Caco-2 (cell line): Measurements from ENCODE around the gene STEAP1. TPM values are rescaled to one million over a fixed set of nuclear protein-coding genes. Genes with fewer than 3 reads are reported as not detected.
A peak's percentile ranks its signal among the peaks of the same experiment; 100 is the strongest.
"Not testable (repeated sequence)": the region's sequence is repeated elsewhere in the genome, so short reads cannot be mapped to it uniquely, and the experiment has no call there.

Source experiments
- BruUV-seq: library from RNA; stranded (reverse); fragments of 400-500 nt; replicated peaks from 2 replicates; lab custom pipeline; 2021; lab: Mats Ljungman, UMichigan
- CTCF ChIA-PET: fragments of 300-600 bp; sonication (Branson Sonifier 250); formaldehyde crosslinking; loops from one replicate; lab custom pipeline; 2022; ENCODE audit warnings: antibody characterized with exemption; lab: Charles Lee
- POLR2A ChIA-PET: fragments of 300-600 bp; sonication (Branson Sonifier 250); formaldehyde crosslinking; loops from one replicate; lab custom pipeline; 2022; ENCODE audit warnings: antibody characterized with exemption; lab: Charles Lee
- DNase-seq, 2 experiments: peaks; one replicate each; pipeline versions ENCODE4 v3.0.0 to v3.0.0-alpha.2; 2020 to 2022
- H3K27me3 ChIP-seq: replicated peaks from 2 replicates; pipeline ENCODE4 v1.6.0; 2011; ENCODE audit warnings: low read length; ENCODE audit not compliant: control insufficient read depth, insufficient read depth
- H3K36me3 ChIP-seq: 2 replicates; pipeline ENCODE4 v1.5.1; 2011; ENCODE audit warnings: low read length; ENCODE audit not compliant: control insufficient read depth, insufficient read depth
- H3K4me1 ChIP-seq: fragments of 250-450 bp; sonication (Bioruptor Pico); 2 replicates; pipeline ENCODE4 v1.5.1; 2020; ENCODE audit warnings: mild to moderate bottlenecking
- H3K4me3 ChIP-seq: 2 replicates; pipeline ENCODE4 v1.5.1; 2011; ENCODE audit warnings: low read depth, mild to moderate bottlenecking, control low read depth, low read length
- H3K9me3 ChIP-seq: fragments of 250-450 bp; sonication (Bioruptor Pico); 2 replicates; pipeline ENCODE4 v1.5.1; 2020; ENCODE audit warnings: mild to moderate bottlenecking, moderate library complexity
- H3K27ac Mint-ChIP-seq: one replicate; pipeline ENCODE4 v1.8.0; 2022; ENCODE audit warnings: mixed read lengths; ENCODE audit not compliant: unreplicated experiment
- H3K27me3 Mint-ChIP-seq: one replicate; pipeline ENCODE4 v1.8.0; 2022; ENCODE audit warnings: mixed read lengths; ENCODE audit not compliant: insufficient read depth, unreplicated experiment
- H3K36me3 Mint-ChIP-seq: one replicate; pipeline ENCODE4 v1.8.0; 2022; ENCODE audit warnings: mild to moderate bottlenecking, mixed read lengths; ENCODE audit not compliant: insufficient read depth, unreplicated experiment
- H3K4me1 Mint-ChIP-seq: one replicate; pipeline ENCODE4 v1.8.0; 2022; ENCODE audit warnings: low read depth, mixed read lengths; ENCODE audit not compliant: unreplicated experiment
- H3K4me3 Mint-ChIP-seq: one replicate; pipeline ENCODE4 v1.8.0; 2022; ENCODE audit warnings: mild to moderate bottlenecking, moderate library complexity, mixed read lengths; ENCODE audit not compliant: unreplicated experiment
- H3K9me3 Mint-ChIP-seq: one replicate; pipeline ENCODE4 v1.8.0; 2022; ENCODE audit warnings: mixed read lengths; ENCODE audit not compliant: unreplicated experiment
- intact Hi-C: fragments of 100-400 bp; cut with micrococcal nuclease; formaldehyde crosslinking; loops from one replicate; pipeline ENCODE4 v1.10.0; 2022; ENCODE audit not compliant: unreplicated experiment
- total RNA-seq: library from RNA; stranded (reverse); gene quantifications from 2 replicates; pipeline ENCODE4 v1.2.3, GENCODE V29; 2022
- TF ChIP-seq, protein P1 (sequence below), 2 experiments: fragments of 200-600 bp in 1 of 2; IDR thresholded peaks; 1 replicate in 1 of 2; 2 replicates in 1 of 2; pipeline versions ENCODE4 v1.5.1 to v1.8.0; 2011 to 2022; ENCODE audit warnings: antibody characterized with exemption in 1 of 2, control low read depth in 1 of 2, inconsistent platforms in 1 of 2, low read depth in 1 of 2, low read length in 1 of 2, mild to moderate bottlenecking in 1 of 2, moderate library complexity in 1 of 2; ENCODE audit not compliant: insufficient read depth in 1 of 2, severe bottlenecking in 1 of 2, unreplicated experiment in 1 of 2

STEAP1 gene
- total RNA-seq, 1 experiment from 2014 or later = 30.2 TPM

DNA sequence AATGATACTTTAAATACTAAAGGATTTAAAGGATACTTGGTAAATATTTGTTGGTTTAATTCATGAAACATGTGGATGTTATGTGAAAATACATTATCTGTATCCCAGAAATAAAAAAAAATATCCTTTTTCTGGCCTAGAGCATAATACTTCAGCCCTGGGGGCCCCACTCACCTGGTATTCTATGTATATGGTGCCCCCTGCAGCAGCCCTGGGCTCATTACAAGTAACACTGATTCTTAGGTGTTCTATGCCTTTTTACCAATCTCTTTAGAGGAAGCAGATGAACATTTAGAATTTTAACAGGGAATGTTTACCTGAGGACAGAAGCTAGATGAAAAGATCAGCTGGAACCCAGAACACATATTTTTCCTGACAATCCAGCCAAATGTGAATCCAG, 4.8 kb upstream of the STEAP1 start:
- H3K27me3 Mint-ChIP-seq, H3K4me3 ChIP-seq, CTCF ChIA-PET, BruUV-seq, H3K9me3 ChIP-seq, H3K4me1 Mint-ChIP-seq, H3K27ac Mint-ChIP-seq, H3K4me3 Mint-ChIP-seq, intact Hi-C loops, H3K36me3 Mint-ChIP-seq, H3K36me3 ChIP-seq, H3K9me3 Mint-ChIP-seq, H3K27me3 ChIP-seq, POLR2A ChIA-PET, H3K4me1 ChIP-seq: not testable (repeated sequence)
- TF ChIP-seq, protein P1, sequence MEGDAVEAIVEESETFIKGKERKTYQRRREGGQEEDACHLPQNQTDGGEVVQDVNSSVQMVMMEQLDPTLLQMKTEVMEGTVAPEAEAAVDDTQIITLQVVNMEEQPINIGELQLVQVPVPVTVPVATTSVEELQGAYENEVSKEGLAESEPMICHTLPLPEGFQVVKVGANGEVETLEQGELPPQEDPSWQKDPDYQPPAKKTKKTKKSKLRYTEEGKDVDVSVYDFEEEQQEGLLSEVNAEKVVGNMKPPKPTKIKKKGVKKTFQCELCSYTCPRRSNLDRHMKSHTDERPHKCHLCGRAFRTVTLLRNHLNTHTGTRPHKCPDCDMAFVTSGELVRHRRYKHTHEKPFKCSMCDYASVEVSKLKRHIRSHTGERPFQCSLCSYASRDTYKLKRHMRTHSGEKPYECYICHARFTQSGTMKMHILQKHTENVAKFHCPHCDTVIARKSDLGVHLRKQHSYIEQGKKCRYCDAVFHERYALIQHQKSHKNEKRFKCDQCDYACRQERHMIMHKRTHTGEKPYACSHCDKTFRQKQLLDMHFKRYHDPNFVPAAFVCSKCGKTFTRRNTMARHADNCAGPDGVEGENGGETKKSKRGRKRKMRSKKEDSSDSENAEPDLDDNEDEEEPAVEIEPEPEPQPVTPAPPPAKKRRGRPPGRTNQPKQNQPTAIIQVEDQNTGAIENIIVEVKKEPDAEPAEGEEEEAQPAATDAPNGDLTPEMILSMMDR (IDR thresholded peaks at IDR 0.05; ENCODE audit: insufficient read depth in 1 of 2, low read depth in 1 of 2, low read length in 1 of 2, severe bottlenecking in 1 of 2, unreplicated experiment in 1 of 2) = peak; percentile 46 to 53
- peak in 1 of 2 experiments; percentile 47 for DNase-seq

DNA sequence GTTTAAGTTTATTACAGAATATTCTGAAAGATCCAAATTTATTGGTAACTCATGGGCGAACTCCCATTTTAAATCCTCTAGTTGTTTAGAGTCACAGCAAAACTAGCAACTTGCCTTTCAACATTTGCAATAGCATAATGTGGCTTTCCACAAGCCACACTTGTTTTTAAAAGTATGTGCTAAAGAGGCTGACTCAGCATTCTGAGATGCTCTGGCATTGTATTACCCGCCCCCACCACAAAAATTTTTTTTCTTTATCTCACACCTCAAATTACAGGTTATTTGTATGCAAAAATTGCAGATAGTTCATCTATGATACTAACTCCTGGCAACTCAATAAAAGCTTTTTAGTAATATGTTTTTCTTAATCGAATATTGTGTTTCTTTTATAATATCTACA, 2.4 kb upstream of the STEAP1 start:
- H3K27me3 Mint-ChIP-seq, BruUV-seq: not testable (repeated sequence)

DNA sequence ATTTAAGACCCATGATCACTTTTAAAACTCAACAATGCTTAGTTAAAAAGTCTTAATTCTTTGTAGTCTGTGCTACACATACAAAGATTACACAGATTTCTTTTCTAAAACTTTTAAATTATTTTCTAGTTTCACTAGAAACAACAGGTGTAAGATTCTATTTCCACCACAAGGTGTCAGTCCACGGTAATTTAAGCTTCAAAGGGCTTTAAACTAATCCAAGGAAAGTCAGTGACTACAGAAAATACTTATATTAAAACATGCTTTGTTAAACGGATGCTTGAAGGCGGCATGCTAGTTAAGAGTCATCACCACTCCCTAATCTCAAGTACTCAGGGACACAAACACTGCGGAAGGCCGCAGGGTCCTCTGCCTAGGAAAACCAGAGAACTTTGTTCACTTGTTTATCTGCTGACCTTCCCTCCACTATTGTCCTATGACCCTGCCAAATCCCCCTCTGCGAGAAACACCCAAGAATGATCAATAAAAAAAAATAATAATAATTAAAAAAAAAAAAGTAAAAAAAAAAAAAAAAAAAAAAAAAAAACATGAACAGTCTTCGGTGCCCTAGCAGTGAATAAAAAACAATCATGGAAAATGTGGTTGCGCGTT, 1.5 kb upstream of the STEAP1 start:
- H3K4me3 ChIP-seq, H3K9me3 ChIP-seq, H3K36me3 ChIP-seq, BruUV-seq, H3K4me1 Mint-ChIP-seq, H3K27ac Mint-ChIP-seq, H3K27me3 ChIP-seq, POLR2A ChIA-PET, H3K27me3 Mint-ChIP-seq, H3K36me3 Mint-ChIP-seq, H3K4me1 ChIP-seq, H3K9me3 Mint-ChIP-seq: not testable (repeated sequence)
- peak overlapping the region; percentile 93 for H3K4me3 Mint-ChIP-seq
- CTCF ChIA-PET = interaction anchor here (1.0 kb wide), 2 partner anchors 123 to 275 kb away, joined by 5 to 7 read pairs; no protein-coding TSS in a partner anchor
- TF ChIP-seq, protein P1 (IDR thresholded peaks at IDR 0.05; ENCODE audit: insufficient read depth in 1 of 2, low read depth in 1 of 2, low read length in 1 of 2, severe bottlenecking in 1 of 2, unreplicated experiment in 1 of 2) = peak; percentile 36 to 61
- DNase-seq = peak; percentile 50 to 53
- intact Hi-C loops = loop anchor here (5.0 kb wide), 1 partner anchor 195 kb away; the partner anchor contains the start of gene GTPBP10

More for the DNA sequence above, 2.4 kb upstream of the STEAP1 start:
- intact Hi-C loops = loop anchor here (5.0 kb wide), 1 partner anchor 195 kb away; the partner anchor contains the start of gene GTPBP10
- H3K4me3 Mint-ChIP-seq, H3K4me1 Mint-ChIP-seq, H3K27me3 ChIP-seq, POLR2A ChIA-PET, H3K9me3 ChIP-seq, CTCF ChIA-PET, H3K4me3 ChIP-seq, H3K27ac Mint-ChIP-seq, H3K36me3 ChIP-seq, DNase-seq, H3K36me3 Mint-ChIP-seq, H3K4me1 ChIP-seq, H3K9me3 Mint-ChIP-seq: not testable (repeated sequence)
